GM11168 (cell line): ENCODE data around the gene PEDS1.
"Not testable (repeated sequence)": the region's sequence is repeated elsewhere in the genome, so short reads cannot be mapped to it uniquely, and the experiment has no call there.

ENCODE experiments used
- in situ Hi-C: fragments of 300-500 bp; cut with MboI; formaldehyde crosslinking; loops from one replicate; pipeline ENCODE4 v1.12.0; 2022; ENCODE audit warnings: low sequenced_read_pairs; ENCODE audit not compliant: unreplicated experiment

The PEDS1 gene

GRCh38 chr20:50153500-50154377 lies at the start of gene PEDS1:
PEDS1 (minus strand) TSS chr20:50153723; CDS start chr20:50153637, 86 bp downstream.
- in situ Hi-C loops, result no loop called here

GRCh38 chr20:50202677-50203076 lies 49.2 kb upstream of the PEDS1 start:
- in situ Hi-C loops, result no loop called here

GRCh38 chr20:50201710-50202109 lies 48.2 kb upstream of the PEDS1 start:
- in situ Hi-C loops, result not testable (repeated sequence)

- in situ Hi-C loops, result no loop called here
These were observed 47.1 kb upstream of the PEDS1 start for GRCh38 chr20:50200482-50201104.

GRCh38 chr20:50199703-50200102 lies 46.2 kb upstream of the PEDS1 start:
- in situ Hi-C loops, result no loop called here

- in situ Hi-C loops, result no loop called here
These were observed 45.2 kb upstream of the PEDS1 start for GRCh38 chr20:50198716-50199115.

GRCh38 chr20:50198180-50198666 lies 44.7 kb upstream of the PEDS1 start:
- in situ Hi-C loops, result no loop called here

- in situ Hi-C loops, result no loop called here
These were observed 44.1 kb upstream of the PEDS1 start for GRCh38 chr20:50197463-50198179.

GRCh38 chr20:50196896-50197295 lies 43.4 kb upstream of the PEDS1 start:
- in situ Hi-C loops, result no loop called here

GRCh38 chr20:50196248-50196647 lies 42.7 kb upstream of the PEDS1 start:
- in situ Hi-C loops, result no loop called here

- in situ Hi-C loops, result no loop called here
These were observed 42.1 kb upstream of the PEDS1 start for GRCh38 chr20:50195524-50196120.

- in situ Hi-C loops, result no loop called here
These were observed 41.5 kb upstream of the PEDS1 start for GRCh38 chr20:50194831-50195523.

GRCh38 chr20:50194422-50194830 lies 40.9 kb upstream of the PEDS1 start:
- in situ Hi-C loops, result no loop called here

- in situ Hi-C loops, result no loop called here
These were observed 40.4 kb upstream of the PEDS1 start for GRCh38 chr20:50193836-50194421.

GRCh38 chr20:50193199-50193835 lies 39.8 kb upstream of the PEDS1 start:
- in situ Hi-C loops, result no loop called here

- in situ Hi-C loops, result no loop called here
These were observed 39.1 kb upstream of the PEDS1 start for GRCh38 chr20:50192364-50193198.

GRCh38 chr20:50191544-50192363 lies 38.2 kb upstream of the PEDS1 start:
- in situ Hi-C loops, result no loop called here
